Kidney capillary endothelial cell (primary cell): ENCODE measurements around the gene TMEM266.
A peak's percentile ranks its signal among the peaks of the same experiment; 100 is the strongest.

Source experiments
- DNase-seq: peaks from one replicate; pipeline ENCODE4 v3.0.0-alpha.2; 2018; ENCODE audit warnings: low spot score

The TMEM266 gene

GRCh38 chr15:76134537-76134936, 74.8 kb downstream of the TMEM266 start:
- no peak for DNase-seq

- DNase-seq: no peak
Measured at GRCh38 chr15:76135516-76135915, 75.7 kb downstream of the TMEM266 start.

GRCh38 chr15:76138436-76138835, 78.7 kb downstream of the TMEM266 start:
- no peak for DNase-seq

- peak; percentile 69 for DNase-seq
Measured at GRCh38 chr15:76139368-76140073, 79.7 kb downstream of the TMEM266 start.

GRCh38 chr15:76140074-76140464, 80.3 kb downstream of the TMEM266 start:
- DNase-seq: peak; percentile 10

- no peak for DNase-seq
Measured at GRCh38 chr15:76146812-76147211, 87.0 kb downstream of the TMEM266 start.

GRCh38 chr15:76147906-76148570, 88.3 kb downstream of the TMEM266 start:
- peak; percentile 36 for DNase-seq

- DNase-seq: no peak
Measured at GRCh38 chr15:76149291-76149915, 89.6 kb downstream of the TMEM266 start.

GRCh38 chr15:76150513-76150912, 90.7 kb downstream of the TMEM266 start:
- DNase-seq: no peak

GRCh38 chr15:76150971-76151598, 91.3 kb downstream of the TMEM266 start:
- DNase-seq: peak; percentile 51

- no peak for DNase-seq
Measured at GRCh38 chr15:76151599-76151974, 91.8 kb downstream of the TMEM266 start.

- DNase-seq: no peak
Measured at GRCh38 chr15:76152197-76152596, 92.4 kb downstream of the TMEM266 start.

GRCh38 chr15:76153241-76154197, 93.7 kb downstream of the TMEM266 start:
- DNase-seq: no peak

GRCh38 chr15:76155731-76156130, 95.9 kb downstream of the TMEM266 start:
- DNase-seq: no peak

- no peak for DNase-seq
Measured at GRCh38 chr15:76158226-76158625, 98.4 kb downstream of the TMEM266 start.

- DNase-seq: no peak
Measured at GRCh38 chr15:76158815-76159214, 99.0 kb downstream of the TMEM266 start.

GRCh38 chr15:76159282-76159681, 99.5 kb downstream of the TMEM266 start:
- DNase-seq: no peak

GRCh38 chr15:76160426-76161152, 100.8 kb downstream of the TMEM266 start:
- no peak for DNase-seq

- DNase-seq: no peak
Measured at GRCh38 chr15:76161153-76162035, 101.6 kb downstream of the TMEM266 start.

GRCh38 chr15:76162036-76162398, 102.2 kb downstream of the TMEM266 start:
- DNase-seq: no peak
